Neural progenitor cell (in vitro differentiated cells): ENCODE results near the gene SPART.

ENCODE experiments used
- CTCF ChIP-seq: fragments of 200-600 bp; sonication (generic); IDR thresholded peaks from 2 replicates; pipeline ENCODE4 v1.5.1; 2017; ENCODE audit warnings: antibody characterized with exemption, mild to moderate bottlenecking
- EZH2 ChIP-seq: fragments of 200-600 bp; sonication (generic); IDR thresholded peaks from 2 replicates; pipeline ENCODE4 v1.6.1; 2017; ENCODE audit warnings: antibody characterized with exemption, mild to moderate bottlenecking, moderate library complexity
- EZH2phosphoT487 ChIP-seq: fragments of 200-600 bp; sonication (generic); IDR thresholded peaks from 2 replicates; pipeline ENCODE4 v1.6.1; 2017; ENCODE audit warnings: antibody characterized with exemption

DNA sequence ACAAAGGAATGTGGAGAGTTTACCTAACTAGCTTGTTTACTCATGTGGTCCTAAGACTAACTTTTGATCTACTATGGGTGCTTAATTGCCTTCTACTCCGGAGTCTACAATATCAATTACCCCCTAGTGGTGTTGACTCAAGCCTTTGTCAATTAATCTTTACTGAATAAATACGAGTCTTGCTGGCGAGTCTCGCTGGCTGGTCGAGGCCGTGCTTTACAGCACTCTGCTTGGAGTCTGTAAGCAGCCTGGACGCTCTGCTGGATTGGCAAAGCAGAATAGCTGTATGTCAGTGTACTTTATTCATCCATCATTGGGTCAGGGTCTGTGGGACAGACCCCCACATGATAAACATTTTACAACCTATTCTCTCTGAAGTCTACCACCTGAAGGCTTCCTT lies 9.9 kb upstream of the SPART start:
- TF ChIP-seq CTCF (no peak), EZH2phosphoT487 (no peak), EZH2 (no peak)
